ENCODE results near the gene DRAP1. TPM values are rescaled to one million over a fixed set of nuclear protein-coding genes. Genes with fewer than 3 reads are reported as not detected.

The DRAP1 gene
- total and polyA plus RNA-seq, 8 donors, result 61.0 to 112 (median 86.3) TPM

GRCh38 chr11:65885808-65886536 lies 33.3 kb upstream of the DRAP1 start:
- H3K9me3 ChIP-seq, result no peaks in the 10 kb centered on the region
- intact Hi-C loops (cut with DNase I), result loop anchor here in 1 of 2 donors (10.0 kb wide), 1 partner anchor 99 kb away; no protein-coding TSS in a partner anchor
- no peak overlapping the region for H3K4me3 ChIP-seq
- H3K27me3 ChIP-seq, result no peaks in the 10 kb centered on the region
- TF ChIP-seq, protein P1, sequence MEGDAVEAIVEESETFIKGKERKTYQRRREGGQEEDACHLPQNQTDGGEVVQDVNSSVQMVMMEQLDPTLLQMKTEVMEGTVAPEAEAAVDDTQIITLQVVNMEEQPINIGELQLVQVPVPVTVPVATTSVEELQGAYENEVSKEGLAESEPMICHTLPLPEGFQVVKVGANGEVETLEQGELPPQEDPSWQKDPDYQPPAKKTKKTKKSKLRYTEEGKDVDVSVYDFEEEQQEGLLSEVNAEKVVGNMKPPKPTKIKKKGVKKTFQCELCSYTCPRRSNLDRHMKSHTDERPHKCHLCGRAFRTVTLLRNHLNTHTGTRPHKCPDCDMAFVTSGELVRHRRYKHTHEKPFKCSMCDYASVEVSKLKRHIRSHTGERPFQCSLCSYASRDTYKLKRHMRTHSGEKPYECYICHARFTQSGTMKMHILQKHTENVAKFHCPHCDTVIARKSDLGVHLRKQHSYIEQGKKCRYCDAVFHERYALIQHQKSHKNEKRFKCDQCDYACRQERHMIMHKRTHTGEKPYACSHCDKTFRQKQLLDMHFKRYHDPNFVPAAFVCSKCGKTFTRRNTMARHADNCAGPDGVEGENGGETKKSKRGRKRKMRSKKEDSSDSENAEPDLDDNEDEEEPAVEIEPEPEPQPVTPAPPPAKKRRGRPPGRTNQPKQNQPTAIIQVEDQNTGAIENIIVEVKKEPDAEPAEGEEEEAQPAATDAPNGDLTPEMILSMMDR (IDR thresholded peaks at IDR 0.05), result no peak
- peaks cover 0 to 49% of the 10 kb centered on the region in 2 donors for H3K36me3 ChIP-seq
- DNase-seq (peak in 1 of 4 donors; percentile 20), ATAC-seq (no peak)
- peaks cover 14 to 51% of the 10 kb centered on the region in 2 donors for H3K4me1 ChIP-seq
- H3K27ac ChIP-seq, result no peak overlapping the region

DNA sequence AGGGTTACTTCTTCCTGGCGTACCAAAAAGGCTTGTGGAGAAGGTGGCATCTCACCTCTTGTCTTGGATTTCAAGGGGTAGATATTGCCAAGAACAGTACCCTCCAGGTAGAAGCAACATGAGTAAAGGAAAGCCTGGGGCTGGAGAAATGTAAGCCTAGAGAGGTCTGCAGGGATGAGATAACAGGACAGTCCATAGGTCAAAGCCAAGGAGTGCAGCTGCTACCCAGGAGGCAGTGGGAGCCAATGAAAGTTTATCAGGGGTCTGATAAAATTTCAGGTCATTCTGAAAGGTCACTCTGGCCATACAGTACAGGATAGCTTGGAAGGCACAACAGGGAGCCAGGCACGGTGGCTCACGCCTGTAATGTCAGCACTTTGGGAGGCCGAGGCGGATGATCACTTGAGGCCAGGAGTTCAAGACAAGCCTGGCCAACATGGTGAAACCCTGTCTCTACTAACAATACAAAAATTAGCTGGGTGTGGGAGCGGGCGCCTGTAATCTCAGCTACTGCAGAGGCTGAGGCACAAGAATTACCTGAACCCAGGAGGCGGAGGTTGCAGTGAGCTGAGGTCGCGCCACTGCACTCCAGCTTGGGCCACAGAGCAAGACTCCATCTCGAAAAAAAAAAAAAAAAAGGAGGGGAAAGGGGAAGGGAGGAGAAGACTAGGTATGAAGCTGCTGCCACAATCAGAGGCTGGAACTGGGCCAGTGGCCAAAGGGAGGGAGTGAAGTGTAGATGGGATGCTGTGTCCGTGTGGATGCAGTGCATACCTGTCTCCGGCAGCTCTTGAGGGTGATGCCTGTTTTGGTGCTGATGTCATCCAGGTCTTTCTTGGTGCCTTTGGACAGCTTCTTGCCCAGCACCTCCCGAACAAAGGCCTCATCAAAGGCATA lies 32.2 kb upstream of the DRAP1 start:
- Histone ChIP-seq H3K36me3 (peaks cover 0 to 51% of the 10 kb centered on the region in 2 donors), H3K4me3 (peak overlapping the region; percentile 73 to 87), H3K27me3 (no peaks in the 10 kb centered on the region), H3K9me3 (no peaks in the 10 kb centered on the region), H3K4me1 (peaks cover 20 to 62% of the 10 kb centered on the region in 2 donors), H3K27ac (peak overlapping the region in 1 of 2 donors; percentile 97)
- no peak for ATAC-seq
- TF ChIP-seq, protein P1 (IDR thresholded peaks at IDR 0.05), result no peak
- intact Hi-C loops (cut with DNase I), result loop anchor here in 1 of 2 donors (10.0 kb wide), 1 partner anchor 98 kb away; no protein-coding TSS in a partner anchor
- DNase-seq, result peak in 1 of 4 donors; percentile 17

- H3K4me1 ChIP-seq, result peaks cover 20 to 69% of the 10 kb centered on the region in 2 donors
- H3K36me3 ChIP-seq, result peaks cover 0 to 51% of the 10 kb centered on the region in 2 donors
- H3K4me3 ChIP-seq, result peak overlapping the region; percentile 73 to 87
- no peaks in the 10 kb centered on the region for H3K27me3 ChIP-seq
- no peak for ATAC-seq
- H3K27ac ChIP-seq, result peak overlapping the region; percentile 95 to 97
- TF ChIP-seq, protein P1 (IDR thresholded peaks at IDR 0.05), result no peak
- peak in 2 of 4 donors; percentile 19 to 86 for DNase-seq
- no peaks in the 10 kb centered on the region for H3K9me3 ChIP-seq
- intact Hi-C loops (cut with DNase I), result loop anchor here in 1 of 2 donors (10.0 kb wide), 1 partner anchor 97 kb away; no protein-coding TSS in a partner anchor
These were observed 31.5 kb upstream of the DRAP1 start for GRCh38 chr11:65887723-65888162.

DNA sequence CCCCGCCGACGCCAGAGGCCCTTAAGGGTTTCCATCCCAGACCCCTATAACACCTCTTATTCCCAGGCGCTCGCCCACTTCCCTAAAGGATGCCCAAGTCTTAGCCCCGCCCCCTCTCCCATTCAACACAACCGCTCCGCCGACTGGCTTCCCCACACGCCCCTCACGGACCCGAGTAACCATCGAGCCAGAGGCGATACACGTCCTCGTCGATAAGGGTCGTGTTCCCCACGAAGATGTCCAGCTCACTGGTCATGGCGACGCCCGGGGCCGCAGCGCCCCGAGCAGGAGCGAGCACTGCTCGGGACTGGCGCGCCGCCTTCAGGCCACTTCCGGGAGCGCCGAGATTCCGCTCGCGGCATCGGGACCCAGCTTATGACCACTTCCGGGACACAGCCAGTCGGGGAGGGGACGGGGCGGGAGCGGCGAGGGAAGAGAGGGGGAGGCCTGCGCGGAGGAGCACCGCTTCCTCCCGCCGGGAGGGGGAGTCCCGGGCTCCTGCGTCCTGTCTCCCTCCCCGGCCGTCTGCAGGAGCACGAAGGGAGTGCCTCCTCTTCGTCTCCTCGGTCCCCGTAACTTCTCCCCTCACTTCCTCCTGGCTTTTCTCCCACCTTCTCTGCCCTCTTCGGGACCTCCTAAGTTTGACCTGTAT lies 30.9 kb upstream of the DRAP1 start, which contains the start of gene FIBP:
Gene FIBP (minus strand): TSS at position 309 of the 652 bp plus-strand sequence. CDS start 53 bp downstream, at position 256.
- Histone ChIP-seq H3K27ac (peak within 1 kb of the TSS; percentile 95 to 97), H3K4me1 (peaks cover 20 to 74% of the 10 kb centered on the region in 2 donors), H3K9me3 (no peaks in the 10 kb centered on the region), H3K36me3 (peaks cover 0 to 46% of the 10 kb centered on the region in 2 donors), H3K27me3 (no peaks in the 10 kb centered on the region), H3K4me3 (peak within 1 kb of the TSS; percentile 73 to 87)
- TF ChIP-seq, protein P1 (IDR thresholded peaks at IDR 0.05), result peak; percentile 64 to 95
- intact Hi-C loops (cut with DNase I), result loop anchor here in 1 of 2 donors (10.0 kb wide), 1 partner anchor 97 kb away; no protein-coding TSS in a partner anchor
- ATAC-seq (peak; percentile 86), DNase-seq (peak; percentile 96 to 99 (median 98))
